ENCODE results near the gene PDPK1.
"Not testable (repeated sequence)": the region's sequence is repeated elsewhere in the genome, so short reads cannot be mapped to it uniquely, and the experiment has no call there.

GRCh38 chr16:2567506-2567905 lies 29.7 kb downstream of the PDPK1 start:
- not testable (repeated sequence) for TF ChIP-seq CTCF (IDR thresholded peaks at IDR 0.05 in 8 of 11, conservative IDR thresholded peaks at IDR 0.05 in 3 of 11); POLR2A (IDR thresholded peaks at IDR 0.05)

Measured in spleen (tissue), 7 donors.